ENCODE results near the gene ANKRD16. TPM values are rescaled to one million over a fixed set of nuclear protein-coding genes. Genes with fewer than 3 reads are reported as not detected.
"Not testable (repeated sequence)": the region's sequence is repeated elsewhere in the genome, so short reads cannot be mapped to it uniquely, and the experiment has no call there.

Gene ANKRD16
- polyA plus RNA-seq, 1 donor from 2014 or later, result 5.2 TPM

GRCh38 chr10:5895365-5895764 is 5.7 kb upstream of the ANKRD16 start:
- Mint-ChIP-seq H3K36me3 (peaks cover 15% of the 10 kb centered on the region), H3K27ac (peak overlapping the region; percentile 82 to 99 (median 96)), H3K9me3 (no peaks in the 10 kb centered on the region), H3K4me1 (peaks cover 40 to 58% (median 57%) of the 10 kb centered on the region in 3 donors), H3K4me3 (peak overlapping the region; percentile 67 to 91 (median 85)), H3K27me3 (no peaks in the 10 kb centered on the region)

- peaks cover 15% of the 10 kb centered on the region for H3K36me3 Mint-ChIP-seq
- H3K9me3 Mint-ChIP-seq, result no peaks in the 10 kb centered on the region
- no peaks in the 10 kb centered on the region for H3K27me3 Mint-ChIP-seq
- H3K27ac Mint-ChIP-seq, result no peak overlapping the region
- H3K4me1 Mint-ChIP-seq, result peaks cover 40 to 58% (median 57%) of the 10 kb centered on the region in 3 donors
- H3K4me3 Mint-ChIP-seq, result no peak overlapping the region
These were observed 5.2 kb upstream of the ANKRD16 start for GRCh38 chr10:5894873-5895272.

- H3K27ac Mint-ChIP-seq, result peak overlapping the region in 2 of 3 donors; percentile 48 to 81
- no peaks in the 10 kb centered on the region for H3K9me3 Mint-ChIP-seq
- peaks cover 15% of the 10 kb centered on the region for H3K36me3 Mint-ChIP-seq
- H3K4me3 Mint-ChIP-seq, result peak overlapping the region in 3 of 4 donors; percentile 37 to 60 (median 58)
- H3K27me3 Mint-ChIP-seq, result no peaks in the 10 kb centered on the region
- H3K4me1 Mint-ChIP-seq, result peaks cover 40 to 58% (median 57%) of the 10 kb centered on the region in 3 donors
These were observed 4.7 kb upstream of the ANKRD16 start for GRCh38 chr10:5894403-5894802.

- peaks cover 12% of the 10 kb centered on the region for H3K36me3 Mint-ChIP-seq
- no peaks in the 10 kb centered on the region for H3K9me3 Mint-ChIP-seq
- peak overlapping the region in 2 of 4 donors; percentile 78 to 94 for H3K4me3 Mint-ChIP-seq
- peak overlapping the region in 2 of 3 donors; percentile 46 to 56 for H3K27ac Mint-ChIP-seq
- peaks cover 40 to 64% (median 63%) of the 10 kb centered on the region in 3 donors for H3K4me1 Mint-ChIP-seq
- H3K27me3 Mint-ChIP-seq, result no peaks in the 10 kb centered on the region
These were observed 3.6 kb upstream of the ANKRD16 start for GRCh38 chr10:5893321-5893720.

GRCh38 chr10:5892007-5892406 is 2.3 kb upstream of the ANKRD16 start:
- H3K36me3 Mint-ChIP-seq, result peaks cover 4% of the 10 kb centered on the region
- peak overlapping the region in 1 of 3 donors; percentile 46 for H3K27ac Mint-ChIP-seq
- H3K4me3 Mint-ChIP-seq, result peak overlapping the region; percentile 31 to 94 (median 73)
- no peaks in the 10 kb centered on the region for H3K9me3 Mint-ChIP-seq
- peaks cover 44 to 67% (median 61%) of the 10 kb centered on the region in 3 donors for H3K4me1 Mint-ChIP-seq
- H3K27me3 Mint-ChIP-seq, result no peaks in the 10 kb centered on the region

GRCh38 chr10:5891009-5891408 is 1.3 kb upstream of the ANKRD16 start:
- peak overlapping the region; percentile 71 to 78 (median 76) for H3K27ac Mint-ChIP-seq
- H3K4me1 Mint-ChIP-seq, result peaks cover 42 to 58% (median 53%) of the 10 kb centered on the region in 3 donors
- peak overlapping the region; percentile 86 to 96 (median 94) for H3K4me3 Mint-ChIP-seq
- no peaks in the 10 kb centered on the region for H3K9me3 Mint-ChIP-seq
- H3K27me3 Mint-ChIP-seq, result no peaks in the 10 kb centered on the region
- H3K36me3 Mint-ChIP-seq, result peaks cover 4% of the 10 kb centered on the region

- Mint-ChIP-seq H3K9me3 (no peaks in the 10 kb centered on the region), H3K36me3 (peaks cover 5% of the 10 kb centered on the region), H3K27me3 (no peaks in the 10 kb centered on the region), H3K4me1 (peaks cover 37 to 53% (median 51%) of the 10 kb centered on the region in 3 donors), H3K4me3 (peak overlapping the region; percentile 86 to 96 (median 94)), H3K27ac (peak overlapping the region; percentile 71 to 78 (median 76))
These were observed 791 bp upstream of the ANKRD16 start for GRCh38 chr10:5890452-5890915.

- Mint-ChIP-seq H3K36me3 (peaks cover 3% of the 10 kb centered on the region), H3K4me3 (peak overlapping the region; percentile 89 to 94 (median 94)), H3K27me3 (no peaks in the 10 kb centered on the region), H3K27ac (peak overlapping the region; percentile 9 to 89 (median 52)), H3K4me1 (peaks cover 31 to 43% (median 43%) of the 10 kb centered on the region in 3 donors), H3K9me3 (no peaks in the 10 kb centered on the region)
These were observed 660 bp downstream of the ANKRD16 start for GRCh38 chr10:5888843-5889623.

- Mint-ChIP-seq H3K27me3 (no peaks in the 10 kb centered on the region), H3K4me1 (peaks cover 28 to 41% (median 39%) of the 10 kb centered on the region in 3 donors), H3K9me3 (no peaks in the 10 kb centered on the region)
These were observed 1.3 kb downstream of the ANKRD16 start for GRCh38 chr10:5888351-5888750.

GRCh38 chr10:5887641-5888040 is 2.1 kb downstream of the ANKRD16 start:
- Mint-ChIP-seq H3K4me3 (peak overlapping the region in 3 of 4 donors; percentile 78 to 93 (median 87)), H3K9me3 (no peaks in the 10 kb centered on the region), H3K27ac (peak overlapping the region in 1 of 3 donors; percentile 52), H3K27me3 (no peaks in the 10 kb centered on the region), H3K4me1 (peaks cover 28 to 36% (median 34%) of the 10 kb centered on the region in 3 donors), H3K36me3 (peaks cover 3% of the 10 kb centered on the region)

More at GRCh38 chr10:5888351-5888750, 1.3 kb downstream of the ANKRD16 start:
- Mint-ChIP-seq H3K36me3 (peaks cover 3% of the 10 kb centered on the region), H3K27ac (peak overlapping the region; percentile 9 to 89 (median 52)), H3K4me3 (peak overlapping the region; percentile 87 to 94 (median 91))

GRCh38 chr10:5887029-5887428 is 2.7 kb downstream of the ANKRD16 start:
- Mint-ChIP-seq H3K9me3 (no peaks in the 10 kb centered on the region), H3K4me1 (peaks cover 25 to 30% (median 28%) of the 10 kb centered on the region in 3 donors), H3K36me3 (peaks cover 3% of the 10 kb centered on the region), H3K27ac (peak overlapping the region in 1 of 3 donors; percentile 13), H3K27me3 (no peaks in the 10 kb centered on the region), H3K4me3 (peak overlapping the region in 1 of 4 donors; percentile 69)

- H3K4me3 Mint-ChIP-seq, result peak overlapping the region in 1 of 4 donors; percentile 65
- no peaks in the 10 kb centered on the region for H3K27me3 Mint-ChIP-seq
- H3K27ac Mint-ChIP-seq, result no peak overlapping the region
- peaks cover 15 to 18% (median 17%) of the 10 kb centered on the region in 3 donors for H3K4me1 Mint-ChIP-seq
- H3K9me3 Mint-ChIP-seq, result no peaks in the 10 kb centered on the region
- peaks cover 3% of the 10 kb centered on the region for H3K36me3 Mint-ChIP-seq
These were observed 4.1 kb downstream of the ANKRD16 start for GRCh38 chr10:5885619-5886018.

- peak overlapping the region in 1 of 4 donors; percentile 45 for H3K4me3 Mint-ChIP-seq
These were observed 6.7 kb downstream of the ANKRD16 start for GRCh38 chr10:5882961-5883360.

GRCh38 chr10:5877041-5877440 is 12.7 kb downstream of the ANKRD16 start:
- H3K27me3 Mint-ChIP-seq, H3K36me3 Mint-ChIP-seq, H3K27ac Mint-ChIP-seq, H3K4me3 Mint-ChIP-seq, H3K9me3 Mint-ChIP-seq: not testable (repeated sequence)
- H3K4me1 Mint-ChIP-seq, result peaks cover 9 to 18% (median 13%) of the 10 kb centered on the region in 3 donors

More at GRCh38 chr10:5882961-5883360, 6.7 kb downstream of the ANKRD16 start:
- Mint-ChIP-seq H3K27ac (no peak overlapping the region), H3K27me3 (no peaks in the 10 kb centered on the region), H3K4me1 (peaks cover 7 to 8% (median 7%) of the 10 kb centered on the region in 3 donors), H3K9me3 (no peaks in the 10 kb centered on the region), H3K36me3 (peaks cover 3% of the 10 kb centered on the region)

GRCh38 chr10:5876181-5876768 is 13.4 kb downstream of the ANKRD16 start:
- Mint-ChIP-seq H3K36me3 (peaks cover 6% of the 10 kb centered on the region), H3K4me3 (no peak overlapping the region), H3K27ac (no peak overlapping the region), H3K4me1 (peaks cover 9 to 18% (median 13%) of the 10 kb centered on the region in 3 donors), H3K9me3 (no peaks in the 10 kb centered on the region), H3K27me3 (no peaks in the 10 kb centered on the region)

All from IgD-negative memory B cell (primary cell).